T-helper 22 cell (primary cell): ENCODE results near the gene ZMYND8.
"Not testable (repeated sequence)": the region's sequence is repeated elsewhere in the genome, so short reads cannot be mapped to it uniquely, and the experiment has no call there.

ENCODE experiments used
- DNase-seq: peaks from one replicate; pipeline ENCODE4 v3.0.0-alpha.2; 2020; ENCODE audit warnings: low read depth

Gene ZMYND8

DNA sequence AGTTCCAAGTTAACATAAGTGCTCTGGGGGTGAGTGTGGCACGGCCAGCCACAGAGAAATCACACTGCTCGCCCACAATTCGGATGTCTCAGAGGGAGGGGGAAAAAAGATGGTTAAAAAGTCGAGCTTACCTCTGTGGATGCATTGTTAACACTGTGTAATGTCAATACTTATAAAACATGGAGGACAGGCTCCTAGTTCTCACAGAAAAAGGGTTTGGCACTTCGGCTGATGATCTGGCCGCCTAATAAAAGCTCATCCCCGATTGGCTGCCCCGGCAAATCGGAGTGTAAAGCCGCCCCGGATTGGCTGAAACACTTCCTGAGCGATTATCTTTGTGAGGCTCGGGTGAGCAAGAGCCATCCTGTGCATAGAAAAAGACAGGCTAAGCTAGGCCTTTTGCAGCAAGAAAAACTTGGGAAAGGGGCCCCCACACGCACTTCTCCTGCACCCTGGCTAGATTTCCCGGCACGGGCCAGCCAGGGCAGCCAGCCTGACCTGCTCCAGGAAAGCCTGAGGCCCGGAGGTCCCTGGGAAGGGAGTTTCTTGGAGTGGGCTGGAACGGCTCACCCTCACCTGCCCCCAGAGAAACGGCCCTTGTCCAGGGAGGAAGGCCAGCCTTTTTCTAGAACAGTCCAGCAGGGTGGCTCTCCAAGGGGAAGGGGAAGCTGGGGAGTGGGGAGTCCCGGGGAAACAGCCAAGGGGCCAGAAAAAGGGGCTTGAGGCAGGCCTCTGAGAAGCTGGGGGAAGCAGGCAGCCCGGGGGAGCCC is at the start of gene ZMYND8:
Gene ZMYND8, minus strand, starts transcription at position 174 of the 770 bp plus-strand sequence. Its CDS starts 29 bp downstream, at position 145.
- peak; percentile 78 for DNase-seq

DNA sequence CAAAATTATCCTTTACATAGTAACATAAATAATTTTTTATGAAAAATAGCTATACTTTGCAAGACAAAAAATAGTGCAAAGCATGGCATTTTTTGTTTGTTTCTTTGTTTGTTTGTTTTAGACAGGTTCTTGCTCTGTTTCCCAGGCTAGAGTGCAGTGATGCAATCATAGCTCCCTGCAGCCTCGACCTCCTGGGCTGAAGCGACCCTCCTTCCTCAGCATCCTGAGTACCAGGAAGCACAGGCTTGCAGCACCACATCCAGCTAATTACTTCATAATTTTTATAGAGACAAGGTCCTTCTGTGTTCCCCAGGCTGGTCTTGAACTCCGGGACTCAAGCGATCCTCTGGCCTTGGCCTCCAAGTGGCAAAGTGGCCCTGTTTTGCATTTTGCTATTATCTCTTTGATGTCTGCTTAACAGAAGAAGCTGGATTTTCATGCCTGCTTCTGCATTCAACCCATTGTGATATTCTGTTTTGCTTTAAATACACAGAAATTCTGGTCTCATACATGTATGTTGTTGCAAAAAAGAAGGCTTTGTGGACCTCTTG is 49.4 kb upstream of the ZMYND8 start:
- DNase-seq = no peak

DNA sequence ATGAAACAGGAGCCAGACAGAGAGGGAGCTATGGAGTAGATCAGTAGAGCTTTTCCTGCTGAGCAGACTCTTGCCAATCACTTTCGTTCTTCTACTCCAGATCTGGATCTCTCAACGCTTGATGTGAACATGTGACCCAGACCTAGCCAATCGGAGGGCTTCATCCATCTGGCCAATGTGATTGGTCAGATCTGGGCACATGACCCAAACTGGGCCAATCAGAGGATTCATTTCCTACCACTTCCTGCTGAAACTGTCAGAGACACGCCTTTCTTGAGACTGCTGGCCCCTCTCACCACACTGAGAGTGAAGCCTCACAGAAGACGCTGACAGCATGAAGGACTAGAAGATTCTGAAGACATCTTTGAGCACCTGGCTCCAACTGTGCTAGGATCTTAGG is 44.2 kb upstream of the ZMYND8 start:
- no peak for DNase-seq

- DNase-seq = no peak
Observed at GRCh38 chr20:47397652-47398301, 41.3 kb upstream of the ZMYND8 start.

DNA sequence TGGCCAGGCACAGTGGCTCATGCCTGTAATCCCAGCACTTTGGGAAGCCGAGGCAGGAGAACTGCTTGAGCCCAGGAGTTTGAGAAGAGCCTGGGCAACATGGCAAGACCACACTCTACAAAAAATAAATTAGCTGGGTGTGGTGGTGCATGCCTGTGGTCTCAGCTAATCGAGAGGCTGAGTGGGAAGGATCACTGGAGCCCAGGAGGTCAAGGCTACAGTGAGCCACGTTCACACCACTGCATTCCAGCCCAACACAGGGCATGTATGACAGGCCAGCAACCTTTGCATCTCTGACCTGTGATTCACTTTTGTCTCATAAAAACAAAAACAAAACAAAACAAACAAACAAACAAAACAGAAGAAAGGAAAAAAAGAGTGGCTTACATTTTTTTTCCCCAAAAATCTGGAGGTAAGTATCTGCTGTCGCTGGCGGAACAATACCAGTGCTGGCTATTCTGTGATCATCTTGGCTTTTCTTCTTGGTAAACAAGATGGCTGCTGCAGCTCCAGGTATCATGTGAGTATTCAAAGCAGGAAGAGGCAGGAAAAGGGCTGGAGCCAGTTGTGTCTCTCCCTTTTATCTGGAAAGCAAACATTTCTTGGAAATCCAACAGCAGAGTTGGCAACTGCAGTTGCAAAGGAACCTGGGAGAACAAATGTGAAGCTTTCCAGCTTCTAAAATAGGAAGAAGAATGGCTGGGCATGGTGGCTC is 40.4 kb upstream of the ZMYND8 start:
- DNase-seq = no peak

DNA sequence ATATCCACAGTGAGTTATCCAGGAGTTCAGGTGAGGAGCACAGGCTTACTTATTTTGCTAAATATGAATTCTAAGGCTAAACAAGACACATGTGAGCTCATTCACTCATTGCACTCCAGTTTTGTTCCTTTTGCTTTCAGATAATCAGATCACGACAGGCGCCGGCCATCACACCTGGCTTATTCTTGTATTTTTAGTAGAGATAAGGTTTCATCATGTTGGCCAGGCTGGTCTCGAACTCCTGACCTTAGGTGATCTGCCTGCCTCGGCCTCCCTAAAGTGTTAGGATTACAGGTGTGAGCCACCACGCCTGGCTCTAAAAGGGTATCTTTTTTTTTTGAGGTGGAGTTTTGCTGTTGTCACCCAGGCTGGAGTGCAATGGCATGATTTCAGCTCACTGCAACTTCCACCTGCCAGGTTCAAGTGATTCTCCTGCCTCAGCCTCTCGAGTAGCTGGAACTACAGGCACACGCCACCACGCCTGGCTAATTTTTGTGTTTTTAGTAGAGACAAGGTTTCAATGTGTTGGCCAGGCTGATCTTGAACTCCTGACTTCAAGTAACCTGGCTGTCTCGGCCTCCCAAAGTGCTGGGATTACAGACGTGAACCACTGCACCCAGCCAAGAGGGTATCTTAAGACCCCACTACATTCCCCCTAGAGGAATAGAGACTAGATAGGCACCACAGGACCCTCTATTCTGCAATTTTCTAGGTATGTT is 37.5 kb upstream of the ZMYND8 start:
- not testable (repeated sequence) for DNase-seq

- DNase-seq = no peak
Observed at GRCh38 chr20:47392721-47393073, 36.2 kb upstream of the ZMYND8 start.

DNA sequence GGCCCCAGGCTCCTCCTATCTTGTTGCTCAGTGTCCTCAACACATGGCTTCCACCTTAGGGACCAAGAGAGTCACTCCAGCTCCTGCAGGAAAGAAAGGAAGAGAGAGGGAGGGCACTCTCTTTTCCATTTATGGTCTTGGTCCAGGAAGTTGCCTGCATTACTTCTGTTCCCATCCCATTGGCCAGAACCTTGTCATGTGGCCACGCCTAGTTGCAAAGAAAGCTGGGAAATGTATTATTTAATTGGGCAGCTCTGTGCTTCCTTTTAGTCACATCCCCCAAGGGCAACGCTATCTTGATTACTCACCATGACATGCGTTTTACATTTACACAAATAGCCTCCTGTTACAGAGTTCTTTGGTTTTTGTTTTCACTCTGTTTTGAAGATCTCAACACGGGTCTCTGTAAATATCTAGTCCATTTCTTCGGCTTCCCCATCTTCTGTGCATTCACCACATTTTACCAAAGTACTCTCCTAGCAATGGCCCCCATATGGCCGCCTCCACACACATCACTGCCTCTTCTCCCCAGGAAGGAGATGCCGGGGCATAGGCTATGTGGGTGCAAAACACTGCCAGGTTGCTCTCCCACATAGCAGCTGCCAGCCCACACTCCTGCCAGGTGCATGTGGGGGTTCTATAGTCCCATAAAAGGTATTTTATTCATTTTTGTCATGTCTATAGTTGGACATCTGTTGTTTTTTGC is 35.7 kb upstream of the ZMYND8 start:
- DNase-seq = no peak

DNA sequence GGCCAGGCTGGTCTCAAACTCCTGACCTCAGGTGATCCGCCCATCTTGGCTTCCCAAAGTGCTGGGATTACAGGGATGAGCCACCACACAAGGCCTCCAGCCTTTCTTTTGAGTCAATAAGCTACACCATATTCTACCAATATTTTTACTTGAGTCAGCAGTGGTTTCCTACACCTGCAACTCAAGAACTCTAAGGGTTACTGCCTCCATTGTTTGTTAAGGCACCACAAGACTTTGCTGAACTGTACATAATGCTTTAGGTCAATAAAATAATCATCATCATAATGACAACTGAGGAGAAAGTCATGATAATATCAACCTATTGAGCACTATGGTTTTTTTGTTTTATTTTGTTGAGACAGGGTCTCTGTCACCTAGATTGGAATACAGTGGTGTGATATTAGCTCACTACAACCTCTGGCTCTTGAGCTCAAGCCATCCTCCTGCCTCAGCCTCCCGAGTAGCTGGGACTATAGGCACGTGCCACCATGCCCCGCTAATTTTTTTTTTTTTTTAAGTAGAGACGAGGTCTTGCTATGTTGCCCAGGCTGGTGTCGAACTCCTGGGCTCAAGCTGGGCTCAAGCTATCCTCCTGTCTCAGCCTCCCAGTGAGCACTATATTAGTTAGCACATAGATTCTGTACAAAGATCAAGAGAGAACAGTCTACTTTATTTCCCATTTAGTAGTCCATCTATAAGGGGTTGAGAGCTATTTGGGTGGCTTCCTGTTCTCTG is 34.9 kb upstream of the ZMYND8 start:
- DNase-seq = no peak

GRCh38 chr20:47389867-47390347 is 33.4 kb upstream of the ZMYND8 start:
- no peak for DNase-seq

GRCh38 chr20:47385968-47386367 is 29.5 kb upstream of the ZMYND8 start:
- not testable (repeated sequence) for DNase-seq

GRCh38 chr20:47382746-47383415 is 26.4 kb upstream of the ZMYND8 start:
- DNase-seq = no peak

DNA sequence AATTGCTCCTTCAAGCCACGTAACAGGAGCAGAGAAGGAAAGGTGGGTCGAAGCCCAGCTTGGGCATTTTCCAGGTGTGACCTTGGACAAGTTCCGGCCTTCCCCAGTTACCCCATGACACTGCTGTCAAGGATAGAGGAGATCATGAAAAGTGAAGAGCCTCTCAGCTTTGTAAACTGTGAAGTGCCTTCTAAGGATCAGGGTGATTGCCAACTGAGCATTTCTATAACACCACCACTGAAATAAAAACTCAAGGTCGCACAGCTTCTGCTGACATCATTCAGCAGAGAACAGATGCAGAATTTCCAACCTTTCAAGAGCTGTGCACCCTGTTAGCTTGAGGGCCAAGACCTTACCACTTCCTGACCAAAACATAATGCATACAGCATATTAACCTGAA is 24.0 kb upstream of the ZMYND8 start:
- DNase-seq = no peak

GRCh38 chr20:47379433-47380150 is 23.1 kb upstream of the ZMYND8 start:
- no peak for DNase-seq

GRCh38 chr20:47377122-47377722 is 20.7 kb upstream of the ZMYND8 start:
- DNase-seq = no peak

DNA sequence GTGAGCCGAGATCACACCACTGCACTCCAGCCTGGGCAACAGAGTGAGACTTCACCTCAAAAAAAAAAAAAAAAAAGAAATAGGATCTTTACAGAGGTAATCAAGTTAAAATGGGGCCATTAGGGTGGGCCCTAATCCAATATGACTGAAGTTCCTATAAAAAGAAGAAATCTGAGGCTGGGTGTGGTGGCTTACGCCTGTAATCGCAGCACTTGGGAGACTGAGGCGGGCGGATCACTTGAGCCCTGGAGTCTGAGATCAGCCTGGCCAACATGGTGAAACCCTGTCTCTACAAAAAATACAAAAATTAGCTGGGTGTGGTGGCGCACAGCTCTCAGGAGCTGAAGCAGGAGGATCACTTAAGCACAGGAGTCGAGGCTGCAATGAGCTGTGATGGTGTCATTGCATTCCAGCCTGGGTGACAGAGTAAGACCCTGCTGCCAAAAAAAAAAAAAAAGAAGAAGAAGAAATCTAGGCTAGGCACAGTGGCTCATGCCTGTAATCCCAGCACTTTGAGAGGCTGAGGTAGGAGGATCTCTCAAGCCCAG is 19.7 kb upstream of the ZMYND8 start:
- not testable (repeated sequence) for DNase-seq

DNA sequence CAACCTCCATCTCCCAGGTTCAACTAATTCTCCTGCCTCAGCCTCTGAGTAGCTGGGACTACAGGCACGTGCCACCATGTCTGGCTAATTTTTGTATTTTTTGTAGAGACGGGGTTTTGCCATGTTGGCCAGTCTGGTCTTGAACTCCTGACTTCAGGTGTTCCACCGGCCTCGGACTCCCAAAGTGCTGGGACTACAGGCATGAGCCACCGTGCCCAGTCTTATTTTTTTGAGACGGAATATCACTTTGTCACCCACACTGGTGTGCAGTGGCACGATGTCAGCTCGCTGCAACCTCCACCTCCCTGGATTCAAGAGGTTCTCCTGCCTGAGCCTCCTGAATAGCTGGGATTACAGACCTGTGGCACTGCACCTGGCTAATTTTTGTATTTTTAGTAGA is 17.6 kb upstream of the ZMYND8 start:
- not testable (repeated sequence) for DNase-seq

- no peak for DNase-seq
Observed at GRCh38 chr20:47373206-47373733, 16.8 kb upstream of the ZMYND8 start.
